Measurements from ENCODE around the gene ACADVL.

ACADVL gene

GRCh38 chr17:7204828-7205461, 14.8 kb upstream of the ACADVL start:
- no peaks in the 10 kb centered on the region for H3K27me3 ChIP-seq (ENCODE audit: insufficient read depth, poor library complexity, severe bottlenecking)
- TF ChIP-seq SPI1 (IDR thresholded peaks at IDR 0.05; ENCODE audit: borderline replicate concordance, low read depth), result no peak
- TF ChIP-seq POLR2AphosphoS5 (IDR thresholded peaks at IDR 0.05; ENCODE audit: low read depth), result no peak
- no peak for TF ChIP-seq REST (IDR thresholded peaks at IDR 0.05; ENCODE audit: insufficient replicate concordance, low read depth)
- TF ChIP-seq, protein P1, sequence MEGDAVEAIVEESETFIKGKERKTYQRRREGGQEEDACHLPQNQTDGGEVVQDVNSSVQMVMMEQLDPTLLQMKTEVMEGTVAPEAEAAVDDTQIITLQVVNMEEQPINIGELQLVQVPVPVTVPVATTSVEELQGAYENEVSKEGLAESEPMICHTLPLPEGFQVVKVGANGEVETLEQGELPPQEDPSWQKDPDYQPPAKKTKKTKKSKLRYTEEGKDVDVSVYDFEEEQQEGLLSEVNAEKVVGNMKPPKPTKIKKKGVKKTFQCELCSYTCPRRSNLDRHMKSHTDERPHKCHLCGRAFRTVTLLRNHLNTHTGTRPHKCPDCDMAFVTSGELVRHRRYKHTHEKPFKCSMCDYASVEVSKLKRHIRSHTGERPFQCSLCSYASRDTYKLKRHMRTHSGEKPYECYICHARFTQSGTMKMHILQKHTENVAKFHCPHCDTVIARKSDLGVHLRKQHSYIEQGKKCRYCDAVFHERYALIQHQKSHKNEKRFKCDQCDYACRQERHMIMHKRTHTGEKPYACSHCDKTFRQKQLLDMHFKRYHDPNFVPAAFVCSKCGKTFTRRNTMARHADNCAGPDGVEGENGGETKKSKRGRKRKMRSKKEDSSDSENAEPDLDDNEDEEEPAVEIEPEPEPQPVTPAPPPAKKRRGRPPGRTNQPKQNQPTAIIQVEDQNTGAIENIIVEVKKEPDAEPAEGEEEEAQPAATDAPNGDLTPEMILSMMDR (IDR thresholded peaks at IDR 0.05; ENCODE audit: insufficient read depth, low read length), result no peak
- TF ChIP-seq GABPA (IDR thresholded peaks at IDR 0.05; ENCODE audit: low read depth), result no peak
- DNase-seq (ENCODE audit: low read depth in 1 of 2, low spot score in 1 of 2), result peak in 1 of 2 experiments; percentile 15

GRCh38 chr17:7205561-7205960, 14.2 kb upstream of the ACADVL start:
- Histone ChIP-seq H3K27me3 (ENCODE audit: insufficient read depth, poor library complexity, severe bottlenecking) (no peaks in the 10 kb centered on the region), H3K4me3 (replicated peaks; ENCODE audit: insufficient read depth, low read length) (no peak overlapping the region), H3K27ac (replicated peaks) (no peak overlapping the region)
- no peak for TF ChIP-seq POLR2AphosphoS5 (IDR thresholded peaks at IDR 0.05; ENCODE audit: low read depth)
- TF ChIP-seq SPI1 (IDR thresholded peaks at IDR 0.05; ENCODE audit: borderline replicate concordance, low read depth), result no peak
- no peak for TF ChIP-seq GABPA (IDR thresholded peaks at IDR 0.05; ENCODE audit: low read depth)
- no peak for TF ChIP-seq REST (IDR thresholded peaks at IDR 0.05; ENCODE audit: insufficient replicate concordance, low read depth)
- TF ChIP-seq, protein P1 (IDR thresholded peaks at IDR 0.05; ENCODE audit: insufficient read depth, low read length), result no peak
- DNase-seq (ENCODE audit: low read depth in 1 of 2, low spot score in 1 of 2), result no peak

More at GRCh38 chr17:7204828-7205461, 14.8 kb upstream of the ACADVL start:
- no peak overlapping the region for H3K27ac ChIP-seq (replicated peaks)
- peak overlapping the region; percentile 40 for H3K4me3 ChIP-seq (replicated peaks; ENCODE audit: insufficient read depth, low read length)

DNA sequence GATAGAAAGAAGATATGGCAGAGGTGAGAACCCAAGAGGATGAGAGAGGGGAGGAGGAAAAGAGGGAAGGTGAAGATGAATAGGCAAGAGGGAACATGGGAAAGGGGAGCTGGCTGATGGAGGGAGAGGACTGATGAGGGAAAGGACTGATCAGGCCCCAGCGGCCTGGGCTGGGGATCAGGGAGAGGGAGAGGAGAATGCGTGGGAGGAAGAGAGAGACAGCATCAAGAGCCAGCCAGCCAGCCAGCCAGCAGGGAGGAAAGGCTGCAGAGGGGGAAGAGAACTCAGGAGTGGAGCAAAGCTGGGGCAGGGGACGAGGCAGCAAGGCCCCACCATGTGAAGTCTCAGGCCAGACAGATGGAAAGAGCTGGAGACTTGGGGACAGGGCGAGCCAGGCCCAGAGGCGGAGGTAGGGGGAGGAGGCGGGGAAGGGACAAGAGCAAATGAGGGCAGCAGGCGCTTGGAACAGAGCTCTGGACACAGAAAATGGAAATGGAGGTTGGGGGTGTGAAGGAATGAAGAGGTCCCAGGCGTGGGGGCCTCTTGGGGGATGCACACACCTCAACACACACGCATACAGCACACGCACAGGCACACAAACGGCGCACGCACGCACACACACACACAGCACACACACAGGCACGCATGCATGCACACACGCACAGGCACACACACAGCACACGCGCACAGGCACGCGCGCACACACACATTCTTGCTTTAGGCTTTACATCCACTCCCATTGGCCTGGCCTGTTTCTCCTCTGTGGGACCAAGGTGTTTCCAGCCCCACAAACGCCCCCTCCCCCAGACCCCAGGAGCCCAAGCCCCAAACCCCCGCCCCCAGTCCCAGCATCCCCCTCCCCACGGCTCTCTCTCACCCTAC, 12.4 kb upstream of the ACADVL start:
- H3K4me3 ChIP-seq (replicated peaks; ENCODE audit: insufficient read depth, low read length), result no peak overlapping the region
- no peak overlapping the region for H3K27ac ChIP-seq (replicated peaks)
- no peak for TF ChIP-seq REST (IDR thresholded peaks at IDR 0.05; ENCODE audit: insufficient replicate concordance, low read depth)
- TF ChIP-seq POLR2AphosphoS5 (IDR thresholded peaks at IDR 0.05; ENCODE audit: low read depth), result no peak
- no peak for TF ChIP-seq GABPA (IDR thresholded peaks at IDR 0.05; ENCODE audit: low read depth)
- TF ChIP-seq SPI1 (IDR thresholded peaks at IDR 0.05; ENCODE audit: borderline replicate concordance, low read depth), result no peak
- TF ChIP-seq, protein P1 (IDR thresholded peaks at IDR 0.05; ENCODE audit: insufficient read depth, low read length), result no peak
- DNase-seq (ENCODE audit: low read depth in 1 of 2, low spot score in 1 of 2), result no peak
- H3K27me3 ChIP-seq (ENCODE audit: insufficient read depth, poor library complexity, severe bottlenecking), result no peaks in the 10 kb centered on the region

Data from HL-60 (cell line).